BE2C (cell line): ENCODE data around the gene THADA.

ENCODE experiments used
- DNase-seq: peaks from one replicate; pipeline ENCODE4 v3.0.0-alpha.2; 2020
- H3K27me3 ChIP-seq: fragments of 250-450 bp; sonication (Bioruptor Pico); 2 replicates; pipeline ENCODE4 v1.5.1; 2020; ENCODE audit warnings: mild to moderate bottlenecking
- H3K36me3 ChIP-seq: fragments of 250-450 bp; sonication (Bioruptor Pico); 2 replicates; pipeline ENCODE4 v1.5.1; 2020; ENCODE audit warnings: mild to moderate bottlenecking
- H3K4me1 ChIP-seq: fragments of 250-450 bp; sonication (Bioruptor Pico); 2 replicates; pipeline ENCODE4 v1.5.1; 2020
- H3K4me3 ChIP-seq: 2 replicates; pipeline ENCODE4 v1.5.1; 2011; ENCODE audit warnings: low read depth, low read length
- H3K9me3 ChIP-seq: fragments of 250-450 bp; sonication (Bioruptor Pico); 2 replicates; pipeline ENCODE4 v1.5.1; 2020
- CTCF ChIP-seq: IDR thresholded peaks from 2 replicates; pipeline ENCODE4 v1.5.1; 2012; ENCODE audit warnings: mild to moderate bottlenecking, low read depth, low read length

The THADA gene

GRCh38 chr2:43421194-43421593, 174.6 kb downstream of the THADA start:
- Histone ChIP-seq H3K27me3 (no peaks in the 10 kb centered on the region), H3K9me3 (no peaks in the 10 kb centered on the region), H3K36me3 (no peaks in the 10 kb centered on the region), H3K4me3 (no peak overlapping the region), H3K4me1 (peaks cover 28% of the 10 kb centered on the region)
- no peak for DNase-seq
- no peak for TF ChIP-seq CTCF

GRCh38 chr2:43420389-43420801, 175.4 kb downstream of the THADA start:
- no peaks in the 10 kb centered on the region for H3K27me3 ChIP-seq
- DNase-seq = no peak
- no peak overlapping the region for H3K4me3 ChIP-seq
- TF ChIP-seq CTCF = no peak
- H3K36me3 ChIP-seq = no peaks in the 10 kb centered on the region
- peaks cover 24% of the 10 kb centered on the region for H3K4me1 ChIP-seq
- no peaks in the 10 kb centered on the region for H3K9me3 ChIP-seq

- H3K27me3 ChIP-seq = no peaks in the 10 kb centered on the region
- H3K4me1 ChIP-seq = peaks cover 24% of the 10 kb centered on the region
- no peak for DNase-seq
- no peak overlapping the region for H3K4me3 ChIP-seq
- no peaks in the 10 kb centered on the region for H3K9me3 ChIP-seq
- H3K36me3 ChIP-seq = no peaks in the 10 kb centered on the region
- no peak for TF ChIP-seq CTCF
Observed at GRCh38 chr2:43419876-43420275, 176.0 kb downstream of the THADA start.

- Histone ChIP-seq H3K36me3 (no peaks in the 10 kb centered on the region), H3K27me3 (no peaks in the 10 kb centered on the region), H3K4me1 (peaks cover 24% of the 10 kb centered on the region), H3K9me3 (no peaks in the 10 kb centered on the region), H3K4me3 (no peak overlapping the region)
- no peak for DNase-seq
- no peak for TF ChIP-seq CTCF
Observed at GRCh38 chr2:43419243-43419642, 176.6 kb downstream of the THADA start.

GRCh38 chr2:43418680-43419079, 177.2 kb downstream of the THADA start:
- Histone ChIP-seq H3K36me3 (no peaks in the 10 kb centered on the region), H3K4me1 (peaks cover 24% of the 10 kb centered on the region), H3K27me3 (no peaks in the 10 kb centered on the region), H3K4me3 (no peak overlapping the region), H3K9me3 (no peaks in the 10 kb centered on the region)
- TF ChIP-seq CTCF = no peak
- DNase-seq = no peak

GRCh38 chr2:43417300-43417699, 178.5 kb downstream of the THADA start:
- Histone ChIP-seq H3K4me3 (no peak overlapping the region), H3K4me1 (peaks cover 24% of the 10 kb centered on the region), H3K36me3 (no peaks in the 10 kb centered on the region), H3K9me3 (no peaks in the 10 kb centered on the region), H3K27me3 (no peaks in the 10 kb centered on the region)
- no peak for TF ChIP-seq CTCF
- no peak for DNase-seq
